GM19438 (cell line): ENCODE data around the gene IRS2.

ENCODE experiments used
- ATAC-seq: cut with Tn5 transposase; IDR thresholded peaks from one replicate; pipeline ENCODE4 v1.9.1; 2021; ENCODE audit warnings: low read depth; ENCODE audit not compliant: unreplicated experiment

Gene IRS2

GRCh38 chr13:109782823-109783431, 3.5 kb downstream of the IRS2 start:
- ATAC-seq: no peak

- no peak for ATAC-seq
Measured at GRCh38 chr13:109782066-109782822, 4.1 kb downstream of the IRS2 start.

GRCh38 chr13:109781384-109782065, 4.9 kb downstream of the IRS2 start:
- ATAC-seq: no peak

- no peak for ATAC-seq
Measured at GRCh38 chr13:109780845-109781383, 5.5 kb downstream of the IRS2 start.

- ATAC-seq: no peak
Measured at GRCh38 chr13:109779876-109780510, 6.4 kb downstream of the IRS2 start.

GRCh38 chr13:109779074-109779473, 7.3 kb downstream of the IRS2 start:
- ATAC-seq: no peak

GRCh38 chr13:109778102-109778542, 8.3 kb downstream of the IRS2 start:
- ATAC-seq: peak; percentile 53

- ATAC-seq: no peak
Measured at GRCh38 chr13:109776575-109776974, 9.8 kb downstream of the IRS2 start.

- no peak for ATAC-seq
Measured at GRCh38 chr13:109773786-109774185, 12.6 kb downstream of the IRS2 start.

- ATAC-seq: no peak
Measured at GRCh38 chr13:109773276-109773675, 13.1 kb downstream of the IRS2 start.

- no peak for ATAC-seq
Measured at GRCh38 chr13:109771926-109772325, 14.5 kb downstream of the IRS2 start.

- ATAC-seq: no peak
Measured at GRCh38 chr13:109770436-109770835, 15.9 kb downstream of the IRS2 start.

GRCh38 chr13:109769921-109770320, 16.5 kb downstream of the IRS2 start:
- ATAC-seq: no peak

GRCh38 chr13:109769275-109769674, 17.1 kb downstream of the IRS2 start:
- ATAC-seq: no peak

- ATAC-seq: no peak
Measured at GRCh38 chr13:109768616-109769015, 17.8 kb downstream of the IRS2 start.

GRCh38 chr13:109768176-109768575, 18.2 kb downstream of the IRS2 start:
- no peak for ATAC-seq

GRCh38 chr13:109767023-109767422, 19.4 kb downstream of the IRS2 start:
- ATAC-seq: no peak

- ATAC-seq: no peak
Measured at GRCh38 chr13:109764470-109765291, 21.7 kb downstream of the IRS2 start.

GRCh38 chr13:109764045-109764444, 22.3 kb downstream of the IRS2 start:
- no peak for ATAC-seq

GRCh38 chr13:109762791-109763190, 23.6 kb downstream of the IRS2 start:
- no peak for ATAC-seq
